K562 (cell line): ENCODE results near the gene ARMC8. TPM values are rescaled to one million over a fixed set of nuclear protein-coding genes. Genes with fewer than 3 reads are reported as not detected.

ENCODE experiments used
- ATAC-seq: fragments of 200-7000 bp; cut with Tn5 transposase; 3 replicates; pipeline ENCODE4 v1.9.1; 2020; ENCODE audit warnings: moderate library complexity
- BruUV-seq: library from RNA; stranded (reverse); fragments of 400-500 nt; replicated peaks from 2 replicates; lab custom pipeline; 2021; lab: Mats Ljungman, UMichigan
- CTCF ChIA-PET: fragments of 300-600 bp; formaldehyde crosslinking; extraction: SDS; loops from one replicate; lab custom pipeline; 2021; ENCODE audit warnings: low intra/inter-chr PET ratio; lab: Yijun Ruan, JAX
- POLR2A ChIA-PET: fragments of 300-600, 350-650 bp; sonication (Branson Sonifier 250); formaldehyde crosslinking; extraction: SDS; loops from one replicate; lab custom pipeline; 2021; ENCODE audit warnings: antibody characterized with exemption, inconsistent platforms; lab: Yijun Ruan, JAX
- DNase-seq, 4 experiments: peaks; one replicate each; pipeline versions ENCODE4 v3.0.0 to v3.0.0-alpha.2; 2011 to 2018; ENCODE audit warnings: low spot score in 3 of 4, mixed read lengths in 3 of 4; ENCODE audit errors: extremely low read depth in 1 of 4
- FAIRE-seq: peaks from 2 replicates; lab custom pipeline; 2011; peaks lifted over from hg19 to GRCh38; lab: Jason Lieb, UNC
- H2AFZ ChIP-seq: 2 replicates; pipeline ENCODE4 v1.6.0; 2011; ENCODE audit warnings: low read depth, low read length, control low read depth, inconsistent platforms
- H3K27ac ChIP-seq: fragments of 200-600 bp; 3 replicates; pipeline ENCODE4 v1.8.0; 2011; ENCODE audit warnings: low read depth, mild to moderate bottlenecking, control low read depth, inconsistent platforms, low read length, moderate library complexity, mixed read lengths; ENCODE audit errors: extremely low read depth
- H3K27me3 ChIP-seq, 2 experiments: fragments of 300-600 bp in 1 of 2; 2 replicates in 1 of 2; 3 replicates in 1 of 2; pipeline versions ENCODE4 v1.6.0 to v1.8.0; 2011; ENCODE audit warnings: inconsistent platforms in 2 of 2, low read length in 2 of 2, mild to moderate bottlenecking in 1 of 2, mixed read lengths in 1 of 2, moderate library complexity in 1 of 2; ENCODE audit not compliant: control insufficient read depth in 2 of 2, insufficient read depth in 2 of 2
- H3K36me3 ChIP-seq: fragments of 300-600 bp; 3 replicates; pipeline ENCODE4 v1.8.0; 2011; ENCODE audit warnings: mild to moderate bottlenecking, low read length, inconsistent platforms; ENCODE audit not compliant: control insufficient read depth, insufficient read depth
- H3K4me1 ChIP-seq, 2 experiments: fragments of 200-600 bp in 1 of 2; replicated peaks in 1 of 2; 2 replicates in 1 of 2; 3 replicates in 1 of 2; pipeline versions ENCODE4 v1.5.1 to v1.8.0; 2011; ENCODE audit warnings: inconsistent platforms in 2 of 2, low read length in 2 of 2, mild to moderate bottlenecking in 1 of 2, mixed read lengths in 1 of 2, moderate library complexity in 1 of 2; ENCODE audit not compliant: control insufficient read depth in 2 of 2, insufficient read depth in 2 of 2
- H3K4me2 ChIP-seq: 2 replicates; pipeline ENCODE4 v1.6.1; 2011; ENCODE audit warnings: low read length, control low read depth, inconsistent platforms, mixed read lengths; ENCODE audit not compliant: insufficient read depth
- H3K4me3 ChIP-seq: fragments of 200-600 bp; sonication (generic), shearing (Covaris generic); 2 replicates; pipeline ENCODE4 v1.5.1; 2016; ENCODE audit warnings: control low read depth, inconsistent platforms
- H3K79me2 ChIP-seq: fragments of 200-600 bp; 3 replicates; pipeline ENCODE4 v1.8.0; 2011; ENCODE audit warnings: low read length, inconsistent platforms; ENCODE audit not compliant: control insufficient read depth, insufficient read depth
- H3K9ac ChIP-seq, 2 experiments: 2 replicates each; pipeline versions ENCODE4 v1.6.0 to v1.6.1; 2011; ENCODE audit warnings: low read depth in 2 of 2, low read length in 2 of 2, control low read depth in 1 of 2, inconsistent platforms in 1 of 2, mild to moderate bottlenecking in 1 of 2, mixed read lengths in 1 of 2; ENCODE audit not compliant: insufficient read depth in 1 of 2
- H3K9me1 ChIP-seq: one replicate; pipeline ENCODE4 v1.6.0; 2011; ENCODE audit warnings: inconsistent platforms, mild to moderate bottlenecking, low read length, moderate library complexity; ENCODE audit not compliant: control insufficient read depth, insufficient read depth
- H3K9me3 ChIP-seq: replicated peaks from 2 replicates; pipeline ENCODE4 v1.5.1; 2011; ENCODE audit warnings: low read depth, low read length, inconsistent platforms; ENCODE audit not compliant: control insufficient read depth, insufficient read depth
- H4K20me1 ChIP-seq: replicated peaks from 2 replicates; pipeline ENCODE4 v1.6.1; 2011; ENCODE audit warnings: low read length, inconsistent platforms, mixed read lengths; ENCODE audit not compliant: control insufficient read depth, insufficient read depth
- ATF4 ChIP-seq: fragments of 450-650 bp; formaldehyde crosslinking; IDR thresholded peaks from 2 replicates; pipeline ENCODE4 v1.4.0; 2022; ENCODE audit warnings: mild to moderate bottlenecking, moderate library complexity
- BCOR ChIP-seq: fragments of 450-650 bp; IDR thresholded peaks from 2 replicates; pipeline ENCODE4 v1.6.1; 2016
- CAMTA2 ChIP-seq: fragments of 250-450 bp; sonication (Bioruptor Pico); conservative IDR thresholded peaks from 2 replicates; pipeline ENCODE4 v1.5.1; 2022
- CHCHD3 ChIP-seq: fragments of 250-450 bp; sonication (Bioruptor Pico); IDR thresholded peaks from 2 replicates; pipeline ENCODE4 v2.1.2; 2022; ENCODE audit warnings: mild to moderate bottlenecking
- CXXC5 ChIP-seq: fragments of 250-450 bp; sonication (Bioruptor Pico); IDR thresholded peaks from 2 replicates; pipeline ENCODE4 v1.8.0; 2022; ENCODE audit warnings: inconsistent platforms, mild to moderate bottlenecking, moderate library complexity
- JUND ChIP-seq, 2 experiments: IDR thresholded peaks; 2 replicates in 1 of 2; 3 replicates in 1 of 2; pipeline ENCODE4 v1.6.1; 2011; ENCODE audit warnings: borderline replicate concordance in 2 of 2, low read depth in 2 of 2, low read length in 2 of 2, improper control_type of control experiment in 1 of 2, missing biosample characterization in 1 of 2, missing genetic modification characterization in 1 of 2, missing genetic modification reagents in 1 of 2
- MCM7 ChIP-seq, 2 experiments: fragments of 450-650 bp; IDR thresholded peaks; 2 replicates each; pipeline ENCODE4 v1.6.1; 2016 to 2018
- RBM15 ChIP-seq: fragments of 200-400 bp; formaldehyde crosslinking; IDR thresholded peaks from 2 replicates; pipeline ENCODE4 v1.6.1; 2018; ENCODE audit warnings: mild to moderate bottlenecking, low read length, moderate library complexity; ENCODE audit not compliant: insufficient read depth
- RBM22 ChIP-seq: fragments of 200-400 bp; formaldehyde crosslinking; IDR thresholded peaks from 2 replicates; pipeline ENCODE4 v1.6.1; 2018; ENCODE audit warnings: low read length, low read depth; ENCODE audit not compliant: poor library complexity, severe bottlenecking
- SIRT6 ChIP-seq: IDR thresholded peaks from one replicate; pipeline ENCODE4 v1.6.1; 2012; ENCODE audit warnings: low read depth, mild to moderate bottlenecking, control low read depth, inconsistent platforms, low read length, moderate library complexity
- ZBTB17 ChIP-seq: fragments of 450-650 bp; formaldehyde crosslinking; IDR thresholded peaks from 2 replicates; pipeline ENCODE4 v1.4.0; 2020; ENCODE audit warnings: mild to moderate bottlenecking
- ZNF134 ChIP-seq: fragments of 250-450 bp; sonication (Bioruptor Pico); conservative IDR thresholded peaks from 2 replicates; pipeline ENCODE4 v1.4.0; 2020
- ZNF143 ChIP-seq: sonication (generic); formaldehyde crosslinking; IDR thresholded peaks from 2 replicates; pipeline ENCODE4 v1.9.0; 2022; ENCODE audit warnings: mild to moderate bottlenecking, missing genetic modification reagents
- ZNF551 ChIP-seq: fragments of 250-450 bp; sonication (Bioruptor Pico); IDR thresholded peaks from 2 replicates; pipeline ENCODE4 v1.5.0; 2021; ENCODE audit warnings: mild to moderate bottlenecking, moderate library complexity
- WGBS: fragments of 100-300 bp; shearing (Covaris generic); methylation state at CpG from one replicate; pipeline ENCODE4 v1.1.6; 2016; ENCODE audit warnings: low coverage, mixed read lengths; ENCODE audit not compliant: insufficient coverage; ENCODE audit errors: missing lambda C conversion rate; 5-methylcytosine and 5-hydroxymethylcytosine counted together
- in situ Hi-C: fragments of 300-500 bp; cut with MboI; formaldehyde crosslinking; loops from 4 replicates; pipeline ENCODE4 v1.15.0; 2018; ENCODE audit warnings: inconsistent platforms, mixed read lengths
- intact Hi-C: fragments of 100-400 bp; cut with micrococcal nuclease; formaldehyde crosslinking; loops from 2 replicates; pipeline ENCODE4 v1.14.2; 2022
- polyA plus RNA-seq, 8 experiments: library from polyadenylated mRNA; depleted of rRNA in 4 of 8; stranded (reverse) in 5 of 8; unstranded in 3 of 8; fragments of >200 nt; fragmentation: Nextera tagmentation in 2 of 8; fragmentation: Illumina TruSeq in 1 of 8; extraction: Ambion mirVana in 2 of 8; extraction: Trizol in 1 of 8; gene quantifications; 2 replicates each; pipeline versions ENCODE4 v1.2.1 to v1.2.3, GENCODE V29; 2011 to 2014; ENCODE audit warnings: inconsistent platforms in 1 of 8, missing spikeins in 1 of 8
- total RNA-seq, 7 experiments: library from RNA; depleted of rRNA in 6 of 7; stranded (reverse); fragments of >200 nt in 6 of 7; fragmentation: Illumina TruSeq in 2 of 7; extraction: Trizol in 2 of 7; gene quantifications; 2 replicates each; pipeline versions ENCODE4 v1.2.1 to v1.2.3, GENCODE V29; 2011 to 2021; ENCODE audit warnings: low replicate concordance in 1 of 7
- TF ChIP-seq, protein P1 (sequence below): fragments of 250-450 bp; sonication (Bioruptor Pico); IDR thresholded peaks from 2 replicates; pipeline ENCODE4 v1.5.0; 2021
- TF ChIP-seq, protein P2 (sequence below): fragments of 450-650 bp; formaldehyde crosslinking; IDR thresholded peaks from 2 replicates; pipeline ENCODE4 v1.4.0; 2020; ENCODE audit warnings: mild to moderate bottlenecking, moderate library complexity

ARMC8 gene
- total and polyA plus RNA-seq, 9 of the 15 experiments (the other 6 are each of a cell fraction or from before 2014, with no cell fraction given), result 22.4 to 76.1 (median 37.3) TPM

DNA sequence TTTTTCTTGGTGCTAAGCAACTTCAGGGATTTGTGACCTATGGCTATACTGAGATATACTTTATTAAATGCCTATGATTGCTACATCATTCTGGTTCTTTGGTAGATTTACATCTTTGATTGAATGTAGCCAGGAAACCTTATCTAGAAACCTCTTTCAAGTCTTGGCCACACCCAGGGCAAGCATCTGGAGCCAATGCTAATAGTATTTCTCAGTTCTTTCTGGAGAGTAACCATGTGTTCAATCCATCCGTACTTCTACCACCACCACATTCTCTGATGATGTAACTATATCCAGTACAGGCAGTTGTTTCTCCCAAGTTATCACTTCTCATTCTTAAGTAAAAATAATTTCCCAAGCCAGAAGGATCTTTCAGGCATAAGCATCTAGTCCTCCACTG, 73.5 kb downstream of the ARMC8 start (continued):
- TF ChIP-seq, protein P1, sequence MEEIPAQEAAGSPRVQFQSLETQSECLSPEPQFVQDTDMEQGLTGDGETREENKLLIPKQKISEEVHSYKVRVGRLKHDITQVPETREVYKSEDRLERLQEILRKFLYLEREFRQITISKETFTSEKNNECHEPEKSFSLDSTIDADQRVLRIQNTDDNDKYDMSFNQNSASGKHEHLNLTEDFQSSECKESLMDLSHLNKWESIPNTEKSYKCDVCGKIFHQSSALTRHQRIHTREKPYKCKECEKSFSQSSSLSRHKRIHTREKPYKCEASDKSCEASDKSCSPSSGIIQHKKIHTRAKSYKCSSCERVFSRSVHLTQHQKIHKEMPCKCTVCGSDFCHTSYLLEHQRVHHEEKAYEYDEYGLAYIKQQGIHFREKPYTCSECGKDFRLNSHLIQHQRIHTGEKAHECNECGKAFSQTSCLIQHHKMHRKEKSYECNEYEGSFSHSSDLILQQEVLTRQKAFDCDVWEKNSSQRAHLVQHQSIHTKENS (CRISPR knock-in tag), result no peak
- no peak for TF ChIP-seq CAMTA2 (CRISPR knock-in tag)
- TF ChIP-seq ZNF134, result no peak
- no peak for TF ChIP-seq MCM7 (IDR thresholded peaks at IDR 0.05)
- TF ChIP-seq SIRT6, result no peak
- no peak for TF ChIP-seq ZNF143
- TF ChIP-seq ATF4, result no peak

DNA sequence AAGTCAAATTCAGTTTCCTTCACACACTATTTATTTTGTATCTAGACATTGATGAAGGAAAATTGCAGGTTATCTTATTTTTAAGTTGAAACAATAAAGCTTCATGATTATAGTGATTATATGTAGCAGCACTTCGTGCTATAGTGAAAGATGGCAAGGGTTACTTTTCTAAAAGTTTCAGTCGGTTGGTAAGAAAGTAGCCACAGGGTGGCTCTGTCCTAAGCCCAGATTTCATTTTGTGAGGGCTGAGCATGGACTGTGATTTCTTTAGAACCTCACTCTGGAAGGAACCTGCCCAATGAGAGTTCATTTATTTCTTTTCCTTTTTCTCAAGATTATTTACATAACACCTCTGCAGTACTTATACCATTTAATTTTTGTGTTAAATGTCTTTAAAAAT, 76.0 kb downstream of the ARMC8 start:
- ChIA-PET POLR2A (no interaction called here), CTCF (no interaction called here)
- intact Hi-C loops (no loop called here), in situ Hi-C loops (no loop called here)
- no TSS peak for BruUV-seq
- Histone ChIP-seq H3K9ac (no peak overlapping the region), H3K79me2 (no peaks in the 10 kb centered on the region), H3K9me3 (no peaks in the 10 kb centered on the region), H3K27ac (no peak overlapping the region), H3K9me1 (no peaks in the 10 kb centered on the region), H4K20me1 (no peaks in the 10 kb centered on the region), H3K4me3 (no peak overlapping the region), H3K4me1 (no peaks in the 10 kb centered on the region; a peak in 1 of 5 replicates), H3K27me3 (no peaks in the 10 kb centered on the region), H3K4me2 (no peak overlapping the region), H2AFZ (no peak overlapping the region), H3K36me3 (peaks cover 39% of the 10 kb centered on the region; the same call in 2 of the 3 replicates)
- DNase-seq (no peak), ATAC-seq (no peak), FAIRE-seq (no peak)
- WGBS, result 80% methylated on average over 2 of the region's 2 CpGs
- no peak for TF ChIP-seq CXXC5 (CRISPR knock-in tag)
- no peak for TF ChIP-seq RBM15
- no peak for TF ChIP-seq ZBTB17 (CRISPR knock-in tag)
- no peak for TF ChIP-seq ZNF551 (CRISPR knock-in tag)
- TF ChIP-seq, protein P2, sequence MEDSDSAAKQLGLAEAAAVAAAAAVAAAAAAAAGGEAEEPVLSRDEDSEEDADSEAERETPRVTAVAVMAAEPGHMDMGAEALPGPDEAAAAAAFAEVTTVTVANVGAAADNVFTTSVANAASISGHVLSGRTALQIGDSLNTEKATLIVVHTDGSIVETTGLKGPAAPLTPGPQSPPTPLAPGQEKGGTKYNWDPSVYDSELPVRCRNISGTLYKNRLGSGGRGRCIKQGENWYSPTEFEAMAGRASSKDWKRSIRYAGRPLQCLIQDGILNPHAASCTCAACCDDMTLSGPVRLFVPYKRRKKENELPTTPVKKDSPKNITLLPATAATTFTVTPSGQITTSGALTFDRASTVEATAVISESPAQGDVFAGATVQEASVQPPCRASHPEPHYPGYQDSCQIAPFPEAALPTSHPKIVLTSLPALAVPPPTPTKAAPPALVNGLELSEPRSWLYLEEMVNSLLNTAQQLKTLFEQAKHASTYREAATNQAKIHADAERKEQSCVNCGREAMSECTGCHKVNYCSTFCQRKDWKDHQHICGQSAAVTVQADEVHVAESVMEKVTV (CRISPR knock-in tag), result no peak
- no peak for TF ChIP-seq JUND (IDR thresholded peaks at IDR 0.05; ENCODE audit: borderline replicate concordance, low read depth, low read length)
- no peak for TF ChIP-seq JUND (tag; IDR thresholded peaks at IDR 0.05; ENCODE audit: borderline replicate concordance, low read depth, low read length)
- TF ChIP-seq RBM22, result no peak
- TF ChIP-seq BCOR, result no peak
- no peak for TF ChIP-seq CHCHD3 (CRISPR knock-in tag)
